ENCODE measurements around the gene TTC3. TPM values are rescaled to one million over a fixed set of nuclear protein-coding genes. Genes with fewer than 3 reads are reported as not detected.
A peak's percentile ranks its signal among the peaks of the same experiment; 100 is the strongest.

TTC3 gene
- total RNA-seq, 3 donors from 2014 or later (not counting 1 experiment from before 2014, with no cell fraction given): 83.1 to 97.4 (median 88.3) TPM

- TF ChIP-seq, protein P1, sequence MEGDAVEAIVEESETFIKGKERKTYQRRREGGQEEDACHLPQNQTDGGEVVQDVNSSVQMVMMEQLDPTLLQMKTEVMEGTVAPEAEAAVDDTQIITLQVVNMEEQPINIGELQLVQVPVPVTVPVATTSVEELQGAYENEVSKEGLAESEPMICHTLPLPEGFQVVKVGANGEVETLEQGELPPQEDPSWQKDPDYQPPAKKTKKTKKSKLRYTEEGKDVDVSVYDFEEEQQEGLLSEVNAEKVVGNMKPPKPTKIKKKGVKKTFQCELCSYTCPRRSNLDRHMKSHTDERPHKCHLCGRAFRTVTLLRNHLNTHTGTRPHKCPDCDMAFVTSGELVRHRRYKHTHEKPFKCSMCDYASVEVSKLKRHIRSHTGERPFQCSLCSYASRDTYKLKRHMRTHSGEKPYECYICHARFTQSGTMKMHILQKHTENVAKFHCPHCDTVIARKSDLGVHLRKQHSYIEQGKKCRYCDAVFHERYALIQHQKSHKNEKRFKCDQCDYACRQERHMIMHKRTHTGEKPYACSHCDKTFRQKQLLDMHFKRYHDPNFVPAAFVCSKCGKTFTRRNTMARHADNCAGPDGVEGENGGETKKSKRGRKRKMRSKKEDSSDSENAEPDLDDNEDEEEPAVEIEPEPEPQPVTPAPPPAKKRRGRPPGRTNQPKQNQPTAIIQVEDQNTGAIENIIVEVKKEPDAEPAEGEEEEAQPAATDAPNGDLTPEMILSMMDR (IDR thresholded peaks at IDR 0.05): no peak
- DNase-seq (no peak), ATAC-seq (no peak)
- H3K4me1 Mint-ChIP-seq: peaks cover 80 to 84% of the 10 kb centered on the region in 2 donors
- H3K9me3 Mint-ChIP-seq: no peaks in the 10 kb centered on the region
- H3K36me3 ChIP-seq (ENCODE audit: control insufficient read depth, insufficient read depth, low read length): peaks cover 14% of the 10 kb centered on the region
- no peaks in the 10 kb centered on the region for H3K27me3 Mint-ChIP-seq (ENCODE audit: low read depth in 2 of 2)
- H3K27ac ChIP-seq (ENCODE audit: low read length): no peak overlapping the region
- no peaks in the 10 kb centered on the region for H3K27me3 ChIP-seq (ENCODE audit: control insufficient read depth, insufficient read depth, low read length)
- H3K27ac Mint-ChIP-seq: peak overlapping the region; percentile 78 to 81
- intact Hi-C loops (cut with micrococcal nuclease): no loop called here
- no peaks in the 10 kb centered on the region for H3K36me3 Mint-ChIP-seq
- H3K9me3 ChIP-seq (ENCODE audit: control insufficient read depth, insufficient read depth, low read length): no peaks in the 10 kb centered on the region
- peaks cover 22% of the 10 kb centered on the region for H3K4me1 ChIP-seq (ENCODE audit: control insufficient read depth, insufficient read depth, low read length)
- H3K4me3 Mint-ChIP-seq: no peak overlapping the region
- 96% methylated on average over 6 of the region's 6 CpGs for WGBS (ENCODE audit: insufficient coverage)
- no peak overlapping the region for H3K4me3 ChIP-seq (ENCODE audit: low read length)
These were observed 170.9 kb downstream of the TTC3 start for GRCh38 chr21:37243961-37244360.

- intact Hi-C loops (cut with micrococcal nuclease): no loop called here
- Histone ChIP-seq H3K27ac (ENCODE audit: low read length) (no peak overlapping the region), H3K36me3 (ENCODE audit: control insufficient read depth, insufficient read depth, low read length) (peaks cover 10% of the 10 kb centered on the region), H3K27me3 (ENCODE audit: control insufficient read depth, insufficient read depth, low read length) (no peaks in the 10 kb centered on the region), H3K4me3 (ENCODE audit: low read length) (no peak overlapping the region), H3K9me3 (ENCODE audit: control insufficient read depth, insufficient read depth, low read length) (no peaks in the 10 kb centered on the region), H3K4me1 (ENCODE audit: control insufficient read depth, insufficient read depth, low read length) (peaks cover 21% of the 10 kb centered on the region)
- H3K4me3 Mint-ChIP-seq: peak overlapping the region; percentile 66
- peak in 2 of 3 donors; percentile 29 to 32 for ATAC-seq
- TF ChIP-seq, protein P1 (IDR thresholded peaks at IDR 0.05): no peak
- no peaks in the 10 kb centered on the region for H3K9me3 Mint-ChIP-seq
- H3K27ac Mint-ChIP-seq: peak overlapping the region; percentile 78 to 81
- no peaks in the 10 kb centered on the region for H3K27me3 Mint-ChIP-seq (ENCODE audit: low read depth in 2 of 2)
- peaks cover 80 to 84% of the 10 kb centered on the region in 2 donors for H3K4me1 Mint-ChIP-seq
- 26% methylated on average over 12 of the region's 12 CpGs for WGBS (ENCODE audit: insufficient coverage)
- peak in 1 of 2 donors; percentile 18 for DNase-seq
- no peaks in the 10 kb centered on the region for H3K36me3 Mint-ChIP-seq
These were observed 171.5 kb downstream of the TTC3 start for GRCh38 chr21:37244501-37245095.

DNA sequence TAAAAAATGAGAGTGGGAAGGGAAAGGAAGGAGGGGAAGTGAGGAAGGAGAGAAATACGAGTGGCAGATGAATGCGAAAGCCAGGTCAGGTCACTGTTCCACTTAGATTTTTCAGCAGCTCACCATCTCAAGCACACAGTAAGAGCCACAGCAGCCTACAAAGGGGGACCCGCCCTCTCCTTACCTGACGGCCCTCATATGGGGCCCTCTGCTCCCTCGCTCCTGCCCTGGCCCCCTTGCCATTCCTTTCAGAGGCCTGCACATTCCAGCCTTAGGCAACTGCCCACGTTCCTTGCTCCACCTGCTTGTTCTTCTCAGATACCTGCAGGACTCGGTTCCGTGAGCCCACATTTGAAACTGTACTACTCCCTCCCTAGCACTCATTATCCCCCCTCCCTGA lies 172.1 kb downstream of the TTC3 start:
- no peak for DNase-seq
- peaks cover 82 to 86% of the 10 kb centered on the region in 2 donors for H3K4me1 Mint-ChIP-seq
- H3K27ac Mint-ChIP-seq: peak overlapping the region; percentile 78 to 81
- no peaks in the 10 kb centered on the region for H3K36me3 Mint-ChIP-seq
- peaks cover 7% of the 10 kb centered on the region for H3K36me3 ChIP-seq (ENCODE audit: control insufficient read depth, insufficient read depth, low read length)
- no peaks in the 10 kb centered on the region for H3K9me3 Mint-ChIP-seq
- TF ChIP-seq, protein P1 (IDR thresholded peaks at IDR 0.05): no peak
- H3K27ac ChIP-seq (ENCODE audit: low read length): no peak overlapping the region
- no peaks in the 10 kb centered on the region for H3K27me3 Mint-ChIP-seq (ENCODE audit: low read depth in 2 of 2)
- H3K27me3 ChIP-seq (ENCODE audit: control insufficient read depth, insufficient read depth, low read length): no peaks in the 10 kb centered on the region
- H3K4me1 ChIP-seq (ENCODE audit: control insufficient read depth, insufficient read depth, low read length): peaks cover 21% of the 10 kb centered on the region
- ATAC-seq: no peak
- H3K4me3 ChIP-seq (ENCODE audit: low read length): no peak overlapping the region
- intact Hi-C loops (cut with micrococcal nuclease): no loop called here
- H3K4me3 Mint-ChIP-seq: peak overlapping the region; percentile 66
- H3K9me3 ChIP-seq (ENCODE audit: control insufficient read depth, insufficient read depth, low read length): no peaks in the 10 kb centered on the region
- WGBS (ENCODE audit: insufficient coverage): 79% methylated on average over 8 of the region's 8 CpGs

DNA sequence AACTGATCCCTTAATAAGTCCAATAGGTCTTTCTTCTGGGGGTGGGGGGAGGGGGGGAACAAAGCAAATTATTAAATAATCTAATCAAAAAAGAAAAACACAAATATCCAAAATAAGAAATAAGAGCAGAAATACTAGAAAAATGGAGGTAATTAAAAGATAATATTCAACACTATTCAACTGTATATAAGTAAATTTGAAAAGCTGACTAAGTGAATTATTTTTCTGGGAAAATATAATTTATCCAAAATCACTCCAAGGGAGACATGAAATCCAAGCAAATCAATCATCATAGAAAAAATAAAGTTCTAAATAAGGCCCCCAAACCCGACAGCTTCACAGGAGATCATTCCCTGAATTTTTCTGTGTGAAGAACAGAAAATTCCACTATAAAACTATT lies 175.2 kb downstream of the TTC3 start:
- TF ChIP-seq, protein P1 (IDR thresholded peaks at IDR 0.05): no peak
- H3K4me3 Mint-ChIP-seq: no peak overlapping the region
- no peak overlapping the region for H3K27ac ChIP-seq (ENCODE audit: low read length)
- no peaks in the 10 kb centered on the region for H3K9me3 Mint-ChIP-seq
- intact Hi-C loops (cut with micrococcal nuclease): no loop called here
- ATAC-seq: no peak
- peak overlapping the region in 1 of 2 donors; percentile 17 for H3K27ac Mint-ChIP-seq
- 100% methylated on average over 1 of the region's 1 CpG for WGBS (ENCODE audit: insufficient coverage)
- H3K27me3 ChIP-seq (ENCODE audit: control insufficient read depth, insufficient read depth, low read length): no peaks in the 10 kb centered on the region
- H3K27me3 Mint-ChIP-seq (ENCODE audit: low read depth in 2 of 2): no peaks in the 10 kb centered on the region
- peaks cover 19% of the 10 kb centered on the region for H3K4me1 ChIP-seq (ENCODE audit: control insufficient read depth, insufficient read depth, low read length)
- H3K36me3 Mint-ChIP-seq: no peaks in the 10 kb centered on the region
- no peaks in the 10 kb centered on the region for H3K36me3 ChIP-seq (ENCODE audit: control insufficient read depth, insufficient read depth, low read length)
- no peaks in the 10 kb centered on the region for H3K9me3 ChIP-seq (ENCODE audit: control insufficient read depth, insufficient read depth, low read length)
- peaks cover 68 to 79% of the 10 kb centered on the region in 2 donors for H3K4me1 Mint-ChIP-seq
- no peak overlapping the region for H3K4me3 ChIP-seq (ENCODE audit: low read length)
- no peak for DNase-seq

Data from natural killer cell (primary cell).